ENCODE measurements around the gene TNC.

DNA sequence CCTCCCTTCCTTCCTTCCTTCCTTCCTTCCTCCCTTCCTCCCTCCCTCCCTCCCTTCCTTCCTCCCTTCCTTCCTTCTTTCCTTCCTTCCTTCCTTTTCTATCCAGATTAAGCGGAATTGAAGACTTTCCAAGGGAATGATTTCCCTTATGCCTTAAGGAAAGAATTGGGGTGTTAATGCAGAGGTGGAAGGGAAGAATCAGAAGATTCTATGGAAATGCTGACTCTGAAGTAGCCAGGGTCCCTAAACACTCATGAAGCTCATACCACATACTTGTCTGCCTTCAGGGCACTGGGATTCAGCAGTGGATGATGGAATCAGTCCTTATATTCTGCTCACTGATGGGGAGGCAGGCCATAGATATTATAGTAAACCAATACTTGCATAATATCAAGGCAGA is 48.2 kb downstream of the TNC start:
- TF ChIP-seq, protein P1, sequence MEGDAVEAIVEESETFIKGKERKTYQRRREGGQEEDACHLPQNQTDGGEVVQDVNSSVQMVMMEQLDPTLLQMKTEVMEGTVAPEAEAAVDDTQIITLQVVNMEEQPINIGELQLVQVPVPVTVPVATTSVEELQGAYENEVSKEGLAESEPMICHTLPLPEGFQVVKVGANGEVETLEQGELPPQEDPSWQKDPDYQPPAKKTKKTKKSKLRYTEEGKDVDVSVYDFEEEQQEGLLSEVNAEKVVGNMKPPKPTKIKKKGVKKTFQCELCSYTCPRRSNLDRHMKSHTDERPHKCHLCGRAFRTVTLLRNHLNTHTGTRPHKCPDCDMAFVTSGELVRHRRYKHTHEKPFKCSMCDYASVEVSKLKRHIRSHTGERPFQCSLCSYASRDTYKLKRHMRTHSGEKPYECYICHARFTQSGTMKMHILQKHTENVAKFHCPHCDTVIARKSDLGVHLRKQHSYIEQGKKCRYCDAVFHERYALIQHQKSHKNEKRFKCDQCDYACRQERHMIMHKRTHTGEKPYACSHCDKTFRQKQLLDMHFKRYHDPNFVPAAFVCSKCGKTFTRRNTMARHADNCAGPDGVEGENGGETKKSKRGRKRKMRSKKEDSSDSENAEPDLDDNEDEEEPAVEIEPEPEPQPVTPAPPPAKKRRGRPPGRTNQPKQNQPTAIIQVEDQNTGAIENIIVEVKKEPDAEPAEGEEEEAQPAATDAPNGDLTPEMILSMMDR (conservative IDR thresholded peaks at IDR 0.05 in 1 of 2, IDR thresholded peaks at IDR 0.05 in 1 of 2; ENCODE audit: extremely low read depth in 1 of 2, insufficient read depth in 1 of 2, low read depth in 1 of 2, low read length in 2 of 2), result no peak
- no peak for TF ChIP-seq EZH2 (IDR thresholded peaks at IDR 0.05; ENCODE audit: borderline replicate concordance, low read length)

Measured in mammary epithelial cell (primary cell).